Stimulated activated CD4-positive, alpha-beta T cell treated with anti-CD3 and anti-CD28 coated beads, Interleukin-1b, Interleukin-23, amount 100 ng/mL, for 48 hours (primary cell): ENCODE results near the gene FRAT1.
"Not testable (repeated sequence)": the region's sequence is repeated elsewhere in the genome, so short reads cannot be mapped to it uniquely, and the experiment has no call there.

ENCODE experiments used
- DNase-seq: peaks from one replicate; pipeline ENCODE4 v3.0.0-alpha.2; 2020

The FRAT1 gene, protein sequence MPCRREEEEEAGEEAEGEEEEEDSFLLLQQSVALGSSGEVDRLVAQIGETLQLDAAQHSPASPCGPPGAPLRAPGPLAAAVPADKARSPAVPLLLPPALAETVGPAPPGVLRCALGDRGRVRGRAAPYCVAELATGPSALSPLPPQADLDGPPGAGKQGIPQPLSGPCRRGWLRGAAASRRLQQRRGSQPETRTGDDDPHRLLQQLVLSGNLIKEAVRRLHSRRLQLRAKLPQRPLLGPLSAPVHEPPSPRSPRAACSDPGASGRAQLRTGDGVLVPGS

DNA sequence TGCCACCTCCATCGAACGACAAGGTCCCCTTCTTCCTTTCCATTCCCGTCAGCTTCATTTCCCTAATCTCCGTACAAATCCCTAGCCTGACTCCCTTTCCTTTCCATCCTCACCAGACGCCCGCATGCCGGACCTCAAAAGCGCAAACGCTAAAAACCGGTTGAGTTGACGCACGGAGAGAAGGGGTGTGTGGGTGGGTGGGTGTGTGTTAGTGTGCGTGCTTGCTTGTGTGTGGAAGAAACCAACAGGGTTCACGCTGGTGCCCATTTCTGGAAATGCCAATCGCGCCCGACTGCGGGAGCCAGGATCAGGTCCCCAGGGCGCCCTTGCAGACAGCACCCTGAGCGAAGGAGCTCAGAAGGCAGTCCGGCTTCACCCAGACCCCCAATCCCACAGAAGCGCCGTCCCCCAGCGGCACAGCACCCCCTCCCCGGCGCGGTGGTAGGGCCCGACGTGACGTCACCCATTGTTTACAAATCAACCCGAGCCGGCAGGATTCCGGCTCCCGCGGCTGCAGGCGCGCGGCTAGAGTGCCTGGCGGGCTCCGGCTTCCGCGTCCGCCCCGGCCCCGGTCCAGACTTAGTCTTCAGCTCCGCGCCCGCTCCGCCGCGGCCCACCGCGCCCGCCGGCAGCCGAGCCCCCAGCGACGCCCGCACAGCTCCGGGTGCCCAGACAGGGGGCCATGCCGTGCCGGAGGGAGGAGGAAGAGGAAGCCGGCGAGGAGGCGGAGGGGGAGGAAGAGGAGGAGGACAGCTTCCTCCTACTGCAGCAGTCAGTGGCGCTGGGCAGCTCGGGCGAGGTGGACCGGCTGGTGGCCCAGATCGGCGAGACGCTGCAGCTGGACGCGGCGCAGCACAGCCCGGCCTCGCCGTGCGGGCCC lies at the start of gene FRAT1:
FRAT1 (plus strand) TSS at position 500 of the 880 bp plus-strand sequence; CDS start at position 683, 183 bp downstream.
- peak; percentile 85 for DNase-seq

DNA sequence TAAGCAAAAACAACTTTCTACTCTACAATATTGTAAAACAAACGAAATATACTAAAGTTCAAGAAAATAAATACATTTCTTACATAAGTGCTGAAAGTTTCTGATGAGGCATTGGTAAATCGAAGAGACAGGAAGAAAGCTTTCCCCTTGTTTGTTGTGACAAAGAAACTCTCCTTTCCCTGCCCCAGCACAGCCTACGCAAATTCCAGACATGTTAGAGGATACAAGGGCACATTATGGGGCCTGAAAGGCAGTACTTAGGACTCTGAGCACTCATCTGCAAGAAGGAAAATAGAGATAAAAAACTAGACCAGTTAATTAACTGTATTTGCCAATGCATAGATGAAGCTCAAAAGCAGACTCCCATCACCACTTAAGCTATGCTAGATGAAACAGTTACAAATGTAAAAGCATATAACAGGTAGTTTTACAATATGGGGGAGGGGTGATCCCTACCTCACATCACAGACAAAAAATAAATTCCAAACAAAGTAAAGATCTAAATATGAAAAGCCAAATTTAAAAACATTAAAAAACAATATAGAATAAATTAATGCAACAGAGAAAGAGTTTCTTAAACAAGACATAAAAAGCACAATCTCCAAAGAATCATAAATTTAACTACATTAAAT lies 48.4 kb upstream of the FRAT1 start:
- no peak for DNase-seq

DNA sequence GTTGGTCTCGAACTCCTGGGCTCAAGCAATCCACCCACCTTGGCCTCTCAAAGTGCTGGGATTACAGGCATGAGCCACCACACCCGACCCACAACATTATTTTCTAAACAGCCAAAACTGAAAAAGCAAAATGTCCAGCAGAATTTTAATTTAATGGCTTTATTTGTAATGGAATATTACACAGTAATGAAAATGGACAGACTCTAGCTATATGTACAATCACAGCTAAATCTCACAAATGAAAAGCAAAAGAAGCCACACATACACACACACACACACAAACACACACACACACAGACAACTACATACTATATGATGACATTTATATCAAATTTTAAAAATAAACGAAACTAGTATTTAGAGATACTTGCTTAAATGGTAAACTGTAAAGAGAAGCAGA lies 45.4 kb upstream of the FRAT1 start:
- no peak for DNase-seq

DNA sequence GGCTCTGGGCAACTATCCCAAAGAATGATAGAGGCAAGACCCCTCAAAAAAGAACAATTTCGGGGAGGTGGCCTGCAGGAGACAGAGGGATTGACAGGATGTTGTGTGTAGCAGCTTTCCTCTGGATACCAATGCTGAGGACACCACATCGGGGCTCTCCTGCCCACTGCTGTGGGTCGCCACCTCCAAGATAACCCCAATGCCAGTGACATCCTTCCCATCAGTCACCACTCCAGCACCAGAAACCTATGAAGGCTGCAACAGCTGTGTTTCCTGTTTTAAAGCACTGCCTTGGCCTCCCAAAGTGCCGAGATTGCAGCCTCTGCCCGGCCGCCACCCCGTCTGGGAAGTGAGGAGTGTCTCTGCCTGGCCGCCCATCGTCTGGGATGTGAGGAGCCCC lies 44.2 kb upstream of the FRAT1 start:
- DNase-seq, result no peak

DNA sequence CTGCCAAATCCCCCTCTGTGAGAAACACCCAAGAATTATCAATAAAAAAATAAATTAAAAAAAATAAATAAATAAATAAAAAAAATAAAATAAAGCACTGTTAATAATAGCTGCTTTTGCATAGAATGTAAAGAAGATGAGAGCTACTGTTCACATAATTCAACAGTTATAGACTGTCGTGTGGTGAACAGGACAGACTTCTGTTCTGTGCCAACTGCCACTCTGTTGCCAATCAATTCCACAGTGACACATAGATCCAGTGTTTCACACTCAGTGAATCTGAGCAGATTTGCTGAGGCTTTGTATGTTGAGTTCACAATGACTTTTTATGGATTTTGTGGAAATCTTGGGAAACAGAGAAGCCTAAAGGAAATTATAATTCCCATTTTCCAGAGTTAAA lies 41.5 kb upstream of the FRAT1 start:
- no peak for DNase-seq

DNA sequence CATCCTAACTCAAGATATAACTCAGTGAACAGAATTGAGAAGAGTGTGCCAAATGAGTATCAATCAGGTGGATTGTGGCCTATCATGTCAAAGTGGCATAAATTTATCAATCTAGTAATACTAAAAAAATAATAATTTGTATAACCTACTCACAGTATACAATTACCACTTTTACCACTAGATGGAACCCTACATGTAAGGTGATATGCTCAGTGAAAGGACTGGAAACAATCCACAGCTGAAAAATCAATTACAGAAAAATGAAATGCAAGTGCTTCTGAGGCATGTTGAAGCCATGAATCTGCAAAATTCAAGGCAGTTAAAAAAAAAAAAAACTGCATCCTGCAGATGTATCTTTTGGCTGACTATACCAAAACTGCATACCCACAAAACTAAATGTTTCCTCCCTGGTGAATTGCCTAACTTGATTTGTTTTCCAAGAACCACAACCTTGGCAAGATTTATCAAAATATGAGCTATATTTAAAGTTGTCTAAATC lies 40.5 kb upstream of the FRAT1 start:
- DNase-seq, result no peak

DNA sequence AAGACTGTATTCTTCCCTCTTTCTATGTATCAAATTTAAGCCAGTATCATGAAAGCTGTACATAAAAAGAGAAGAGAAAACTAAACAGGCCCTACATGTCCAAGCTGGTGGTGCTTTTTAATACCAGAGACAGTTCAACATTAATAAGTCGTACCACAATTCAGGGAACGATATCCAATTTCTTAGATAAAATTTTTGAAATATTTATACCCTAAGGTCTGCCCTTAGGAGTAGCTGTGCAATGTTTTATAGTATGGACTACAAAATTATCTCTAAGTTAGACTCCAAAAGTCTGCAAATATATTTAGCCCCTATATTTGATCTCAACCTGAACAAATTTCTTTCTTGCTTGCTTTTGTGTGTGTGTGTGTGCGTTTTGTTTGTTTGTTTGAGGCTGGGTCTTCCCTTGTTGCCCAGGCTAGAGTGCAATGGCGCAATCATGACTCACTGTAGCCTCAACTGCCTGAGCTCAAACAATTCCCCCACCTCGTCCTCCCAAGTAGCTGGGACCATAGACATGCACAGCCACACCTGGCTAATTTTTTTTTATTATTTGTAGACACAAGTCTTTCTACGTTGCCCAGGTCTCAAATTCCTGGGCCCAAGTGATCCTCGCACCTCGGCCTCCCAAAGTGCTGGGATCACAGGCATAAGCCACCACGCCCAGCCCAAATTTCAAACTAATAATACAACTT lies 39.8 kb upstream of the FRAT1 start:
- no peak for DNase-seq

DNA sequence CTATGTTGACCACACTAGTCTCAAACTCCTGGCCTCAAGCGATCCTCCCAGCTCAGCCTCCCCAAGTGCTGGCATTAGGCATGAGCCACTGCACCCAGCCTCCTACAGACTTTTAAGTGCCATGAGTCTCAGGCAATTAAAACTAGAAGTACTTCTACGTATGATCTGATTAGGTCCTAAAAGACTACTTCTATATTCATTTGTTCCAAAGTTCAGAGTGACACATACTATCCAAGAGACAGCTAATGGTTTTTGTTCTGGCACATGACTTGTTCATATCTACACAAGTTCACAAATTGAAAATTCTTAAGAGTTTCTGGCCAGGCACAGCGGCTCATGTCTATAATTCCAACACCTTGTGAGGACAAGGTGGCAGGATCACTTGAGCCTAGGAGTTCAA lies 38.3 kb upstream of the FRAT1 start:
- DNase-seq, result peak; percentile 15

DNA sequence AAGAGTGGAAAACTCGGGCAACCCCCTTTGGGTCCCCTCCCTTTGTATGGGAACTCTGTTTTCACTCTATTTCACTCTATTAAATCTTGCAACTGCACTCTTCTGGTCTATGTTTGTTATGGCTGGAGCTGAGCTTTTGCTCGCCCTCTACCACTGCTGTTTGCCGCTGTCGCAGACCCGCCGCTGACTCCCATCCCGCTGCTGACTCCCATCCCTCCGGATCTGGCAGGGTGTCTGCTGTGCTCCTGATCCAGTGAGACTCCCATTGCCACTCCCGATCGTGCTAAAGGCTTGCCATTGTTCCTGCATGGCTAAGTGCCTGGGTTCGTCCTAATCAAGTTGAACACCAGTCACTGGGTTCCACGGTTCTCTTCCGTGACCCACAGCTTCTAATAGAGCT lies 29.0 kb upstream of the FRAT1 start:
- DNase-seq, result not testable (repeated sequence)

DNA sequence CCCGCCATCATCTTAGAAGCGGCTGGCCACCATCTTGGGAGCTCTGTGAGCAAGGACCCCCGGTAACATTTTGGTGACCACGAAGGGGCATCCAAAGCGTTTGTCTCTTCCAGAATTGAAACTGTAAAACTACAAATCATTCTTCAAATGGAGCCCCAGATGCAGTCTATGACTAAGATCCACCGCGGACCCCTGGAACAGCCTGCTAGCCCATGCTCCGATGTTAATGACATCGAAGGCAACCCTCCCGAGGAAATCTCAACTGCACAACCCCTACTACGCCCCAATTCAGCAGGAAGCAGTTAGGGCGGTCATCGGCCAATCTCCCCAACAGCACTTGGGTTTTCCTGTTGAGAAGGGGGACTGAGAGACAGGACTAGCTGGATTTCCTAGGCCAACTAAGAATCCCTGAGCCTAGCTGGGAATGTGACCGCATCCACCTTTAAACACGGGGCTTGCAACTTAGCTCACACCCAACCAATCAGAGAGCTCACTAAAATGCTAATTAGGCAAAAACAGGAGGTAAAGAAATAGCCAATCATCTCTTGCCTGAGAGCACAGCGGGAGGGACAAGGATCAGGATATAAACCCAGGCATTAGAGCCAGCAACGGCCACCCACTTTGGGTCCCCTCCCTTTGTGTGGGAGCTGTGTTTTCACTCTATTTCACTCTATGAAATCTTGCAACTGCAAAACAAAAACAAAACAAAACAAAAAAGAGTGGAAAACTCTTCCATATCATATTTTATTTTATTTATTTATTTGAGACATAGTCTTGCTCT lies 28.3 kb upstream of the FRAT1 start:
- DNase-seq, result not testable (repeated sequence)

DNA sequence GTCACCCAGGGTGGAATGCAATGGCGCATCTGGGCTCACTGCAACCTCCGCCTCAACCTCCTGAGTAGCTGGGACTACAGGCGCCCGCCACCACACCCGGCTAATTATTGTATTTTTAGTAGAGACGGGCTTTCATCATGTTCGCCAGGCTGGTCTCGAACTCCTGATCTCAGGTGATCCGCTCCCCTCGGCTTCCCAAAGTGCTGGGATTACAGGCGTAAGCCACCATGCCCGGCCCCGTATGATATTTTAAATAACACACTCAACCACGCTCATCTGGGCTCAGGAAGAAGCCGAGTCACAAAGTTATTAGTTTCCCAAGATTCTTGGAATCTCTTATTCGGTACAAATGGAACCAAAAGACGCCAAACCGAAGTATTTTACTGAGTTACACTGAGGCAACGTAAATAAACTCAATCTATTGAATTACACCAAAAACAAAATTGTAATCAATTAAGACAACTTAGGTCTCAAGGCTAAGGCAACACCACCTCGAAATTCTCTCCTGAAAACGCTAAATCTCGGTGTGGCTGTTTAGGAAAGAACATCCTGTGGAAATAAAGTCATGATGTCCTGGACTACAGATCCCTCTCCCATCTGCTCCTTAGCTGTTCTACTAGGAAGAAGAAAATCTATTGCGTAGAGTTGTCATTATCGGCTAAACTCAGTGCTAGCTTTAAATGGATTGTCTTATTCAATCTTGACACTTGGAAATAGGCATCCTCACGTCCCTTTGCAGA lies 27.5 kb upstream of the FRAT1 start:
- no peak for DNase-seq

DNA sequence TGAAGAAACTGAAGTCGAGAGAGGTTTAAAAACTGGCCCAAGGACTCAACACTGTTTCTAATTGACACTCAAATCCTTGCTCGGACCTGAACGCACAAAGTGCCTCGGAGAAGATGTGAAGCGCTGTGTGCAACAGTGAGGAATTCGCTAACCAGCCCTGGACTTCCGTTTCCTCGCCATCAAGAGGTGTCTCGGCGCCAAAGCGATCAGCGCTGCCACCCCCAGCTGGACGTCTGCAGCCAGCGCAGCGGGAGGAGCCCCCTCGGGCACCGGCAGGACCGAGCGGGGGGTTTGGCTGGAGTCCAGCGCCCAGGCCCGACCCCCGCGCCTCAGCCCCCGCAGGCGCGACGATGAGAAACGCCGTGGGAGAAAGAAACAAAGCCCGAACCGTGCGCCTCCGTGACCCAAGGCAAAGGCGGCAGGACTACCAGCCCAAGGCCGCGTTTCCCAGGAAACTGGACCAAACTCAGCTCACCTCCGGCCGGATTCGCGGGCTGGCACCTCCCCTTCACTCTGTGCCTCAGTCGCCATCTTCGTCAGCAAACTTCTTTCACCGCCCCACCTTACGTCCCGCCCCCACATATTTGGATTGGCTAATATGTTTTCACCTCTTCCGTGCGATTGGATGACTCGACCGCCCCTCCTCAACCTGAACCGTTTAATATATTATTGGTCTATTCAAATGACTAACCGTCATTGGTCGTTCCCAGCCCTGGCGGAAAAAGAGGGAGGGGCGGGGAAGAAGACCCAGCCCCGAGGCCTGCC lies 26.8 kb upstream of the FRAT1 start, which contains the start of gene ARHGAP19:
ARHGAP19 (minus strand) TSS at position 541 of the 765 bp plus-strand sequence; CDS start at position 531, 10 bp downstream.
- DNase-seq, result peak; percentile 97

DNA sequence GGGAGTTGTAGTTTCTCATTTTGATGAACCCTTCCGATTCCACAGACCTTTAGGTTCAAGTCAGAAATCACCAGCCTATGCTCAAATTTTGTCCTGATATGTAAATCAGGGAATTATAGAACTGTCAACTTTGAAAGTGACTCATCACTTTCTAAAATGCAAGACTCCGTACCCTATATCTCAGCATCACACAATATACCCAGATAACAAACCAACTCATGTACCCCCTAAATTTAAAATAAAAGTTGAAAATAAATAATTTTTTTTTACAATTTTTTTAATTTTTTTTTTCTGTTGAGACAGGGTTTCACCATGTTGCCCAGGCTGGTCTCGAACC lies 26.2 kb upstream of the FRAT1 start:
- no peak for DNase-seq

DNA sequence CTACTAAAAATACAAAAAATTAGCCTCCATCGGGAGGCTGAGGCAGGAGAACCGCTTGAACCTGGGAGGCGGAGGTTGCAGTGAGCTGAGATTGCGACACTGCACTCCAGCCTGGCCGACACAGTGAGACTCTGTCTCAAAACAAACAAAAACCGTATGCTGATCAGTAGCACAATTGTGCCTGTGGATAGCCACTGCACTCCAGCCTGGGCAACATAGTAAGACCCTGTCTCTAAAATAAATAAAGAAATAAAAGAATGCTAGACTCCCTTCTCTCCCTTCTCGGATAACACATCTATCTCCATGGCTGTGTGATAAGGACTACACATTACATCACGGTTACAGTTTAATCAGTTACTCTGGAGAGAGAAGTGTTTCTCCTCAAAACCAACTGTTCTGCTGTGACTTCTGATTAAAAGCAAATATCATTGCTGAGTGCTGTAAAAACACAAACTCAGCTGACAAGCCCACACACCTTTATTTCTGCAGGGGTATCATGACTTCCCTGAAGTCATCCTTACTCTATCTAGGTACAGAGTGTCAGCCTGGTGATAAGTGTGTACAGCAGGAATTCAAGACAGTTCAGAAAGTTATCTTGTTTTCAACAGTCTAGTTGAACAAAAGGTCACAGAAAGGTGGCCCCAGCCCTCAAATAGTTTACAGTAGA lies 21.4 kb upstream of the FRAT1 start:
- DNase-seq, result no peak

DNA sequence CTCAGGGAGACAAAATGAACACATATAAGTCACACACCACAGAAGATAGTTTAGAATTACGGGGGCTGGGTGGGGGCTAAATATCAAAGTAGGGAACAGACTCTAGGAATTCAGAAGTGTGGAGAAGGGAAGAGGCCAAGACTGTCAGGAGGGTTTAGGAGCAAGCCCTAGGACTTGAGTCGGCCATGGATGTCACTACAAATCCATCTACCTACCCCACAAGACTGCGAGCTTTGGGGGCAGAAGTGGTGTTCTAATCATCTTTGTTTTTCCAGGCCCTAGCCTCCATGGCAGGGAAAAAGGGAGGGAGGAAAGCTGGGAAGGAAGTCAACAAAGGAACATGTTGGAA lies 20.9 kb upstream of the FRAT1 start:
- DNase-seq, result no peak

DNA sequence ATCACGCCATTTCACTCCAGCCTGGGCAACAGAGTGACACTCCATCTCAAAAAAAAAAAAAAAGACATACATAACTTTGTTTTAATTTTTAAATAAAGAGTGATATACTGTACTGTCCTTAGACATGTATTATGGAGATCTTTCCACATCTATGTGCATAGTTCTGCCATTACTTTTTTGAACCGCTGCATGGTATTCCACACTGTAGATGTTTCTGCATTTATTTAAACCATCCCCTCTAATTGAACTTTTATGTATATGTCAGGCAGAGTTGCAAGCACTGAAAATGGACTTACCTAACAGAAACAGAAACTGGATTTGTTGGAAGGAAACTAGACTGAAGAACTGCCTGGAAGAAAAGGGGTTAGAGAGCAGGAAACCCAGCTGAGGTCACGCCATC lies 18.1 kb upstream of the FRAT1 start:
- DNase-seq, result no peak

DNA sequence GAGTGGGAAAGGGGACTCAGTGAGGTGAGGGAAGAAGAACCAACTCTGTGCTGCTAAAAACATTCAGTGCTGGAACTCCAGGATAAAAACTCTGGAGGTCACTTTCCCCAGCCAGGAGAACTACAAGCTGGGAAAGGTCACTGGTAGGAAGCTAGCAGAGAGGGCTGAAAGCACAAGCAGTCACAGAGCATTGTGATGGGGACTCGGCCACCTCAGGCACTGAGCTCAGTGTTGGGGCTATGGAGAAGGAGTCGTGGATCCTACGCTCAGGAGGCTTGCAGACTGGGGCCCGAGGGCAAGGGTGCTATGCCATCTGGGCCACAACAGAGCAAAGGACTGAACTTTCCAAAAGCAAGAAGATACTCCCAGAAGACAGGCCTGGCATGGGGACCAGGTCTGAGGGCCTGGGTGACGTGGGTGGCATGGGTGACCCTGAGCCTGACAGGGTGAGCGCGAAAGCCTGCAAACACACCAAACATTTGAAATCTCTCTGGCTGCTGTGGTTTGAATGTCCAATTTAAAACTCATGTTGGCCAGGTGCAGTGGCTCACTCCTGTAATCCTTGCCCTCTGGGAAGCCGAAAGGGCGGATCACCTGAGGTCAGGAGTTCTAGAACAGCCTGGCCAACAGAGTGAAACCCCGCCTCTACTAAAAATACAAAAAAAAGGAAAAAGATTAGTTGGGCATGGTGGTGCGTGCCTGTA lies 16.8 kb upstream of the FRAT1 start:
- no peak for DNase-seq

DNA sequence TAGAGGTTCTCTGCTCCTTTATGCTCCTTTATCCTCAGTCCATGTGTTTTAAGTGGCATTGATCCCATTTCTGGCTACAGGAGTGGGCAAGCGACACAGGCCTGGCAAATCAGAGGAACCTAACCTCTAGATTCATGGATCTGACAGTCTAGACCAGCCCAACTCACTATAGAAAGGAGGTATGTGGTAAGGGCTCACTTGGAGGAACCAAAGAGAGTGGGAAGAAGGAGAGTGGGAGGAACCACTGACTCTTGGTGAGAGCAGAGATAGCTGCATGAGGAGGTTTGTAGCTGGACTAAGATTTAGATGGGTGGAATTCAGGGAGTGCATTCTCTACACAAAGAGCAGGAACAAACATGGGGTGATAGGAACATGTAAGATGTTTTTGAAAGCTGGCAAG lies 11.6 kb upstream of the FRAT1 start:
- no peak for DNase-seq
